CD4-positive, alpha-beta T cell treated with Interleukin-6 for 4 hours (primary cell): ENCODE results near the gene ATP1A4.
"Not testable (repeated sequence)": the region's sequence is repeated elsewhere in the genome, so short reads cannot be mapped to it uniquely, and the experiment has no call there.

Experiments
- DNase-seq: peaks from one replicate; pipeline ENCODE4 v3.0.0-alpha.2; 2020; ENCODE audit warnings: mixed read lengths

The ATP1A4 gene

GRCh38 chr1:160151303-160151702, at the start of gene ATP1A4:
ATP1A4 (plus strand) TSS chr1:160151603; CDS start chr1:160152041, 438 bp downstream.
- no peak for DNase-seq

GRCh38 chr1:160101717-160102522, 49.5 kb upstream of the ATP1A4 start:
- no peak for DNase-seq

- no peak for DNase-seq
Measured at GRCh38 chr1:160103658-160104408, 47.6 kb upstream of the ATP1A4 start.

GRCh38 chr1:160104486-160104885, 46.9 kb upstream of the ATP1A4 start:
- no peak for DNase-seq

- DNase-seq: no peak
Measured at GRCh38 chr1:160105155-160105554, 46.2 kb upstream of the ATP1A4 start.

- no peak for DNase-seq
Measured at GRCh38 chr1:160107512-160107911, 43.9 kb upstream of the ATP1A4 start.

GRCh38 chr1:160108888-160109662, 42.3 kb upstream of the ATP1A4 start:
- DNase-seq: peak; percentile 51

GRCh38 chr1:160109686-160110085, 41.7 kb upstream of the ATP1A4 start:
- no peak for DNase-seq

GRCh38 chr1:160111462-160111861, 39.9 kb upstream of the ATP1A4 start:
- not testable (repeated sequence) for DNase-seq

GRCh38 chr1:160112357-160112756, 39.0 kb upstream of the ATP1A4 start:
- DNase-seq: no peak

GRCh38 chr1:160113407-160113806, 38.0 kb upstream of the ATP1A4 start:
- no peak for DNase-seq

GRCh38 chr1:160114085-160114484, 37.3 kb upstream of the ATP1A4 start:
- DNase-seq: no peak

GRCh38 chr1:160115545-160116282, 35.7 kb upstream of the ATP1A4 start, which contains the start of gene ATP1A2:
ATP1A2 (plus strand) TSS chr1:160115759; CDS start chr1:160115862, 103 bp downstream.
- DNase-seq: no peak

GRCh38 chr1:160116283-160117147, 34.9 kb upstream of the ATP1A4 start:
- no peak for DNase-seq

GRCh38 chr1:160117300-160117699, 34.1 kb upstream of the ATP1A4 start:
- no peak for DNase-seq

GRCh38 chr1:160117709-160118183, 33.7 kb upstream of the ATP1A4 start:
- DNase-seq: no peak

GRCh38 chr1:160118928-160119327, 32.5 kb upstream of the ATP1A4 start:
- DNase-seq: no peak

- DNase-seq: no peak
Measured at GRCh38 chr1:160120797-160121196, 30.6 kb upstream of the ATP1A4 start.

- DNase-seq: no peak
Measured at GRCh38 chr1:160121388-160121787, 30.0 kb upstream of the ATP1A4 start.

- DNase-seq: no peak
Measured at GRCh38 chr1:160122978-160123495, 28.4 kb upstream of the ATP1A4 start.

- no peak for DNase-seq
Measured at GRCh38 chr1:160123726-160124125, 27.7 kb upstream of the ATP1A4 start.
